Fibroblast of skin of left quadriceps (primary cell): Measurements from ENCODE around the gene MYO16.

ENCODE experiments used
- DNase-seq, 2 experiments: peaks; one replicate each; pipeline ENCODE4 v3.0.0-alpha.2; 2013; ENCODE audit warnings: low read depth in 2 of 2

MYO16 gene

DNA sequence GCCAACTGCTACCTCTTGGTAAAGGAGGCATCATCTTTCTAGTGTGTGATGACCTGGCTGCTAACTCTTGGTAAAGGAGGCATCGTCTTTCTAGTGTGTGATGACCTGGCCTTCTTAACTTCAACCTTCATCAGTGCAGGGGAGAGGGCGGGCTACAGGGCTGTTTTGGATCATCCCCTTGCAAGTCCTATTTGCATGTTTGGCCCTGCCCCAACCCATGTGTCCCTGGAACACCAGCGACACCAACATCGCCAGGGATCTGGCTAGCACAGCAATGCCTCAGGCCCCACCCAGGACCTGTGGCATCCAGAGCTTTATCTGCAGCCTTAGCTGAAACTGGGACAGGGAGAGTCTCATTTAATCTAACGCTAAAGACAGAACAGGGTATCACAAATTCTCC lies 492.4 kb downstream of the MYO16 start:
- no peak for DNase-seq

- no peak for DNase-seq
These were observed 494.6 kb downstream of the MYO16 start for GRCh38 chr13:109123971-109124370.

DNA sequence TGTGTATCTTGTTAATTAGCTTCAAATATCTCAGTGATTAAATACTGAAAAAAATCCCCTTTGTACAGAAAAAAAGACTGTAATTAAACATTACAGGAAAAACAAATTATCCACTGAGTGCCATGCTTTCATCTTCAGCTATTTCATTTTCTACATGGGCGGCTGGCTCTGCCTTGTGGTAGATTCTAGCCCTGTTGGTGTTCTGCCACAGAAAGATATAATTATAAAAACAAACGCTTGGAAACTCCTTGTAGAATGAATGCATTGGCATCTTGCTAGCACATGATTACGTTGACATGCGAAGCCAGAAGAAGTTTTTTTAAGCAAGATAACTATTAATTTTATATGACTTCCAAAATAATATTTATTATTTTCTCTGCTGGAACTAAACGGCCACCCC lies 496.8 kb downstream of the MYO16 start:
- DNase-seq: no peak

DNA sequence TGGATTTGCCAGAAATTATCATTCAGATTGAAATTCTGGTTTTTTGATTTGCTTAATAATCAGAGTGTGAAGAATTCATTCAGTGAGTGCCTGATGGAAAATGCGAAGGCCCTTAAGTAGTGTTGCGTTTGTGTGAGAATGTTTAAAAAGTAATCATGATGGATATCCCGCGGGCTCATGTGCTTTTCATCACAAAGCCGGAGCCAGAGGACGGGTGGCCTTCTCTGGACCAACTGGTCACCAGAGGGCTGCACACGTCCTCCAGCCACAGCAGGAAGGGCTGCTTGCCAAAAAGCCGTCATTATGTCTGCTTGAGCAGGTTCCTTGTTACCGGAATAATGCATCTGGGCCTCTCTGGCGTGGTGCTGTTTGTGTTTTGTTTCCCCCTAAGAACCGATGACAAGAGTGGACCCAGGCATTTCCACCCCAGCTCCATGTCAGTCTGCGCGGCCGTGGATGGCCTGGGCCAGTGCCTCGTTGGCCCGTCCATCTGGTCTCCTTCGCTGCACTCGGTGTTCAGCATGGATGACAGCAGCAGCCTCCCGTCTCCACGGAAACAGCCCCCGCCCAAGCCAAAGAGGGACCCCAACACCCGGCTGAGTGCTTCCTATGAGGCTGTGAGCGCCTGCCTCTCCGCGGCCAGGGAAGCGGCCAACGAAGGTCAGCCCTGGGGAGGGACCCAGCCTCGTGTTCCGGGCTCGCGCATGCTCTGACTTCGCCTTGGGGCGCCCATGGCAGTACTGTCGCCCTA lies 497.7 kb downstream of the MYO16 start:
- DNase-seq: no peak

DNA sequence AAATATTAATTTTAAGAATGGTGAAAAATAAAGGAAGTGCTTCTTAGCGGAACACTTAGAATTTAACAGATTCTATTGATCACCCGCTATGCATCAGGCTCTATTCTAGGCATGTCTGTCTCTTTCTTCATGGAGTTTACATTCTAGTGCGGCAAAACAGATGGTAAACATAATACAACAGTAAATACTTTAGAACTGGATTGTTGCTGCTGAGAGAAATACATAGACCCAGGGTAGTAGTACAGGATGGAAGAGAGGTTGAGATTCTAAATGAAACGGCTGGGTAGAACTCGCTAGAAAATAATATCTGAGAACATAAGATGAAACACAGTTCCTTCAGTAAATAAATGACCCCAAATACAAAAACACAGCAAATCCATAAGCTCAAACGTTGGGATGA lies 498.7 kb downstream of the MYO16 start:
- no peak for DNase-seq

DNA sequence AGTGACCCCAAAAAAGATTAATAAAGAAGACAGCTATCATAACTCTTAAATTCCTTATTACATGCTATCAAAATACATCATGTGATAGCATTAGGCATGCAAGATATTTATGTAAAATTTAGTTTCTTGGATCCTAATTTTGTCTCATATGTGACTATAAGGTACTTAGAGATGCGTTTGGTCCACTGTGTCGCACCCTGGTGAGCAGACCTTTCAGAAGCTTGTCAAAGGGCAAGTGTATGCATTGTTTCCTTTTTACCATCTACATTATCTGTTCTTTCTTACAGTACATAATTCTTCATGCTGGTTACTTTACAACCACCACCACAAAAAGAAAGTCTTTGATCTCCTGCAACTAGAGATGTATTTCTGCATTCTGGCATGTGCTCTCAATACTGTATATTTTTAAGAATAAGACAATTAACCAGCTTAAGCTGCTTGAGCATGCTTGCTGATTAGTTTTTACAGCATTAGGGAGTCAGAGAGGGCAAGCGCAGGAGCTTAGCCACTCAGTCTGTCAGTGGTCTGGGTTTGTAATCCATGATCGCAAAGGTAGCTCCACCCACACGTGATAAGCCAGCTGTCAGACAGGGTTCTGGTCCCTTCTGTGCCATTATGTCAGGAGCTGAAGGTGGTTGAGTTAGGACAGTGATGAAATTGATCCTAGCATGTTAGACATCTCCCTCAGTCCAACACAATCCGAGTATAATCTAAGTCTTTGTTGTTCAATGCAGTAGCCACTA lies 500.9 kb downstream of the MYO16 start:
- no peak for DNase-seq

DNA sequence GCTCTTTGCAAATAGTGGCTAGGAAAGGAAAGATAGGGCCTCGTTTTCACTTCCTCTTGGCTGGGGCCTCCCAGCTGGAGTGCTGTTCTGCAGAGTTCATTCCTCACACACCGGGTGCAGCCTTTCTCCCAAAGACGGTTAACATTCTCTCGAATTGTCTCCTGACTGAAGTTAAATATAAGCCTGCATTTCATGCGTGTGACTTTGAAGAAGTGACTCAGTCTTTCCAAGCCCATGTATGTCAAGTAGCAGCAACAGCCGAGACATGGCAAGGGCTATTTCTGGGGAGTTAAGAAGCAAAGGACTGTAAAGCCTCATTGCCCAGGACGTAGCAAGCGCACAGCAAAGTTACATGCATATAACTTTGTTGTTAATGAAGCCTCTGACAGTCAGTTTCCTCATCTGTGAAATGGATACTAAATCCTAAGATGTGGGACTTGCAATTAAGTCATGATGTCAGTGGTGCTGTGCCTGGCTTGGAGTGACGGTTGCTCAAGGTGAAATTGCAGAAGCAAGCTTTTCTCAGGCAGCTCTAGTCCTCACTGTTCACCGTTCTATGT lies 502.4 kb downstream of the MYO16 start:
- DNase-seq: peak in 1 of 2 experiments; percentile 15

- no peak for DNase-seq
These were observed 505.6 kb downstream of the MYO16 start for GRCh38 chr13:109135018-109135417.

GRCh38 chr13:109136873-109137272 lies 507.5 kb downstream of the MYO16 start:
- DNase-seq: no peak

GRCh38 chr13:109139346-109139745 lies 509.9 kb downstream of the MYO16 start:
- DNase-seq: no peak

DNA sequence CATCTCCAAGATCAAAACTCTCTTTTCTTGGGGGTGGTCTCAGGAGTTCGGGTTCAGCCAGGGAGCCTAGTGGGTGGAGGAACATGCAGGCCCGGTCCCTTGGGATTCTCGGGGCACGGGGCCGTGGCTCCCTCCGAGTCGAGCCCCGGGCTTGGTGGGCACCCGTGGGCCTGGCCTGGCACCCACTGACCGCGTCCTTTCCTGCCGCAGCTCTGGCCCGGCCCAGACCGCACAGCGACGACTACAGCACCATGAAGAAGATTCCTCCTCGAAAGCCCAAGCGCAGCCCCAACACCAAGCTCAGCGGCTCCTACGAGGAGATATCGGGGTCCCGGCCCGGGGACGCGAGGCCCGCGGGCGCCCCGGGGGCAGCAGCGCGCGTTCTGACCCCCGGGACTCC lies 510.6 kb downstream of the MYO16 start:
- no peak for DNase-seq

GRCh38 chr13:109140479-109141349 lies 511.3 kb downstream of the MYO16 start:
- no peak for DNase-seq

DNA sequence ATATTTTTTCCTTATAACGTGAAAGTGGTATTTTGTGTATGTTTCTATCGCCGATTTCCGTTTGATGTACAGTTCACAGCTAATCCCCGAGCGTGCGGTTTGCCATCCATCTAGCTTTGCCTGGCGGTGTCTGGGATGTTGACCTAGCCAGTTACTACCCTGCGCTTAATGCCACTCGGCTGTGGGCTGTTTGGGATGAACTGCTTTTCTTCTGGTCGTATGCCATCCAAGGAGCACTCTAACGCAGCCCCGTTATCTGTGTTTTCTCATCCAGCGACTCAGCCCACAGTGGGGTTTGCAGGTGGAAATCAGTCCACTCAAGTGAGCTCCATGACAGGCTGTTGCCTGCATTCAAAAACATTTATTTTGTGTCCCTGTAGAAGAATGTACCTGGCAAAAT lies 512.3 kb downstream of the MYO16 start:
- no peak for DNase-seq

DNA sequence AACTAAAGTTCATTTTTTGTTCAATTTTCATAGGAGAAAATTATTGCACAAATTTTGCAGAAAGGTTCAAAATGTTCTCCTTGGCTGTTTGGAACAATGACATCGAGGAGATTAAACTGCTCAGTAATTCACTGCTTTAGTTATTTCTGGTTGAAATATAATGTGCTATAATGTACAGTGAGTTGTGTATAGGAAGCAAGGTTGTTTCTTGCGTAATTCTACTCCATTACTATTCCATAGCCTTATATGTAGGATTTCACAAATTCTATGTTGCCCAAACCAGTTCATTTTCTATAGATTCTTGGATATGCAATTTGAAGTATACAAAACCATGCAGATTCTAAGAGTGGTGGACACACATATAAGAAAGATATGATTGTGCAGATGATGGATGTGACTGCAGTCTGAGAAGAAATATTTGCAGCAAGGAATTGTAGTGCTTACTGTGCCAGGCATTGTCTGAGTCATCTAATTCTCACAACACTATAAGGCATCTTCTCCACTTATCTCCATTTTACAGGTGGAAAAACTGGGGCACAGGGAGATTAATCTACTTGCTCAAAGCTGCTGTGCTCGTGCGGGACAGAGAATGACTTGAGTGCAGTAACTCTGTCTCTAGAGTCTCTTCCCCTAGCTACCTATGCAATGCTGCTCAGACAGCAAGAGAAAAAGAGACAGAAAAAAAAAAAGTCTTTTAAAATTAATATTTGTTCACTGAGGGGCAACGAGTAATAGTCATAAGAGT lies 515.5 kb downstream of the MYO16 start:
- no peak for DNase-seq

GRCh38 chr13:109145631-109146030 lies 516.2 kb downstream of the MYO16 start:
- peak; percentile 56 to 59 for DNase-seq

DNA sequence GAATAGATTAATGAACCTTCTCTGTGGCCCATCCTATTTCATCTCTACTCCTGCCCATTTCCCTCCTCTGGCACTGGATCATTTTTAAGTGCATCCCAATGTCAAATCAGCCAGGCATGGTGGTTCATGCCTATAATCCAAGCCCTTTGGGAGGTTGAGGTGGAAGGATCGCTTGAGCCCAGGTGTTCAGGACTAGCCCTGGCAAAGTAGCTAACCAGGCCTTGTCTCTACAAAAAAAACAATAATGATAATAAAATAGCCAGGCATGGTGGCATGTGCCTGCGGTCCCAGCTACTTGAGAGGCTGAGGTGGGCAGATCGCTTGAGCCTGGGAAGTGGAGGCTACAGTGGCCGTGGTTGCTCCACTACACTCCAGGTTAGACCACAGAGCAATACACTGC lies 517.0 kb downstream of the MYO16 start:
- no peak for DNase-seq

DNA sequence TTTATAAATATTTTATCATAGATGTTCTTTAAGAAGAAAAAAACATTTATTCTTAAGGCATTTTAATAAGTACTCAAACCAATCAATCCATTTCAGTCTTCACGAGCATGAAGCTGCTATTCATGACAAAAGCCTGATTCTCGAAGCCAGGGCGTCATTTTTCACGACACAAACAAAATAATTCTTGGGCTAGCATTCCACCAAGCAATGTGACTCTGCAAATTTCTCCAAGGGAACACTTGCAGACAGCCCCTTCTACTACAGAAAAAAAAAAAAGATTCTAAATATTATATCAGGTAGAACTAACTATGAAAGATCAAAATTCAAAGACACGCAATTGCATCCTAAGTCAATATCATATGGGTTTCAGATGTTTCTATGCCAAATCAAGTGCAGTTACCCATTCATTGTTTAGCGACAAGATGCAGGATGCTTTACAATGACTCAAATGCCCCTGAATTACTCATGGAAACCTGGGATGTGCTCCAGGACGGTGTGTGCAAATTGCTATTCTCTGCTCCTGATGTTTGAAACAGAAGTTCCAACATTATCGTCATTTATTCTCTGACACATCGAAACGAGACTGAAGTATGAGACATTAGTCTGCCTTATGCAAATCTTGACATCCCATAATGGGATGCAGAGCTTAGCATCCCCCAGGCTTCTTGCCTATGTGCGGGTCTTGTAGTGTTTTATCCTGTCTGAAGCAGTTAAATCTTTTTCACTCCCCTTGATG lies 517.7 kb downstream of the MYO16 start:
- peak; percentile 78 to 83 for DNase-seq

DNA sequence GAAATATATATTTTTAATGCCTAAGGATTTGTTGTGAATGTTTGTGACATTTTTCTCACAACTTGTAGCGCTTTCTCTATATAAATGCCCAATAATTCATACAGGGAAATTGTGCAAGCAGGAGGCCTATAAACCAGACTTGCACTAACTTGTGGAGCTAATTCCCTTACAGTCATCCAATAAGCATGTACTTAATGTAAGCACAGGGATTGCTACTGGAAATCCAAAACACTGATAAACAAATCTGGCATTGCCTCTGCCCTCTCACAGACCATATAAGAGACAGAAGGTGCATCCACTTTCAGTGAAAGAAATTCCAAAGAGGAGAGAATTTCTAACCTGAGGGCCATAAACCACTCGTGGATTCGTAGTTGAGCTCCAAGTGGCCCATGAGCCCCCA lies 518.8 kb downstream of the MYO16 start:
- peak; percentile 58 to 59 for DNase-seq

DNA sequence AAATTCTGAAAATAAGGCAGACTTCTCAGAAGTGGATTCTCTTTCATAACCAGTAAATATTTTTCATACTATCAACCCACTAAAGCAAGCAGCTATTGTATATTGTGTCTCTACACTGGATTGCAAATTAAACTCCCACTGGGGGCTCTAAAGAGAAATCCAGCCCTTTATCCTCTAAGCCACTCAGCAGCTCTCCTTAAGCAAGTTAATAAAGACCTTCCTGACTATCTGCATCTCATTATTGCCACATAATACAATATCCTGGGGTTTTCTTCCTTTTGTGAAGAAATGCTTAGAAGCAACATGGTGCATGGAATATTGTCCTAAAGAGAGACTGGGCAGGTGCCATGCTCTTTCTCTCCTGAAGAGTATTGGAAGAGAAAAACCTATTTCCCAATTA lies 521.3 kb downstream of the MYO16 start:
- DNase-seq: no peak

GRCh38 chr13:109151255-109151654 lies 521.8 kb downstream of the MYO16 start:
- DNase-seq: no peak

- DNase-seq: no peak
These were observed 522.3 kb downstream of the MYO16 start for GRCh38 chr13:109151696-109152095.
